DMS 273 treated with DMSO at 0.1 percent for 48 hours (cell line): Measurements from ENCODE around the gene FLNA.
"Not testable (repeated sequence)": the region's sequence is repeated elsewhere in the genome, so short reads cannot be mapped to it uniquely, and the experiment has no call there.

Source experiments
- DNase-seq: peaks from one replicate; lab custom pipeline; 2025; lab: John Stamatoyannopoulos, UW

FLNA gene

GRCh38 chrX:154359362-154360154 is 14.9 kb downstream of the FLNA start:
- DNase-seq, result no peak

DNA sequence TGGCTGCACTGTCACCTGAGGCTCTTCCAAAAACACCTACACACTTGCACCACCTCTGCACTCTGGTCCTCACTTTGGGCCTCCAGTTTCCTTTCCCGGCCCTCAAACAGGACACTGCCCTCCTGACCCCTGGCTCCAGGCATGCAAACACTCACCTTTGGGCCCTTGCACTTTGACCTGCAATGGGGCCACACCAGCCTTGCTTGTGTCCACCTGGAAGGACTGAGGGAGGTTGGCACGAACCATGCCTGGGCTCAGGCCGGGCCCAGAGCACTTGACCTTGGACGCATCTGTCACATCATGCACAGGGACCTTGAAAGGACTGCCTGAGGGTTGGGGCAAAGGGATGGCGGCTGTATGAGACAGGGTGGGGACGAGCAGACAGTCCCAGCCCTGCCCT is 15.6 kb downstream of the FLNA start:
- DNase-seq, result no peak

GRCh38 chrX:154358011-154358410 is 16.4 kb downstream of the FLNA start:
- DNase-seq, result no peak

GRCh38 chrX:154357205-154357604 is 17.2 kb downstream of the FLNA start:
- DNase-seq, result no peak

DNA sequence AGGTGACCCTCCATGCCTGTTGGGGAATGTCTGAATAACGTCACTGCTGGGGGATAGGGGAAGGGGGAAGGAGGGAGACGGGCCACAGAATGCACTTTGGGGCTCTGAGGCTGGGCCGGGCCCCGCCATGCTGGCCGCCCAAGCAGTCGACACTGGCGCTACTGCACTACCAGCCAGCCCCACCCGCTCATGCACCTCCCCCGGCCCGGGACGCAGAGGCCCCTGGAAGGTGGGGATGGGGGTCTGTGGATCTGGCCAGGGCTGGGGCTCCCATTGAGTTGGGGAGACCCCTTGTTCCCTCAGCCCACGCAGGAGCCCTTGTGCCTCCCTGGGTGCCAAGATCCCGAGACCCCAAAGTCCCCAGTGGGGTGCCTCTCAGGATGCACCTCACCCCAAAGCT is 17.8 kb downstream of the FLNA start:
- no peak for DNase-seq

DNA sequence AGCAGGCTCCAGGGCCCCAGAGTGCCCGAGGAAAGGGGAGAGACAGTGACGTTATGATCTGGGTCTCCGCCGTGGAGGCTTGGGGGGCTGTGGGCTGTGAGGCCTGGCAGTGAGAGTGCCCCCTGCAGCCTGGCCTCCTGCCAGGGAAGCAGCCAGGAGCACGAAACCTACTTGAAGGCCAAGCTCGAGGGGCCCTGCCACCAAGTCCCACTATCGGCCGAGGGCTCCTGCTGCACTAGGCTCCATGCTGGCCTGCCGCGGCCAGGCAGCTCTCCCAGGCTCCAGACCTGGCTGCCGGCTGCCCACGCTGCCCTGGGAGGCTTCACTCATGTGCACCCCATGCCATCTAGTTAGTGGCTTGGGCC is 18.7 kb downstream of the FLNA start:
- no peak for DNase-seq

DNA sequence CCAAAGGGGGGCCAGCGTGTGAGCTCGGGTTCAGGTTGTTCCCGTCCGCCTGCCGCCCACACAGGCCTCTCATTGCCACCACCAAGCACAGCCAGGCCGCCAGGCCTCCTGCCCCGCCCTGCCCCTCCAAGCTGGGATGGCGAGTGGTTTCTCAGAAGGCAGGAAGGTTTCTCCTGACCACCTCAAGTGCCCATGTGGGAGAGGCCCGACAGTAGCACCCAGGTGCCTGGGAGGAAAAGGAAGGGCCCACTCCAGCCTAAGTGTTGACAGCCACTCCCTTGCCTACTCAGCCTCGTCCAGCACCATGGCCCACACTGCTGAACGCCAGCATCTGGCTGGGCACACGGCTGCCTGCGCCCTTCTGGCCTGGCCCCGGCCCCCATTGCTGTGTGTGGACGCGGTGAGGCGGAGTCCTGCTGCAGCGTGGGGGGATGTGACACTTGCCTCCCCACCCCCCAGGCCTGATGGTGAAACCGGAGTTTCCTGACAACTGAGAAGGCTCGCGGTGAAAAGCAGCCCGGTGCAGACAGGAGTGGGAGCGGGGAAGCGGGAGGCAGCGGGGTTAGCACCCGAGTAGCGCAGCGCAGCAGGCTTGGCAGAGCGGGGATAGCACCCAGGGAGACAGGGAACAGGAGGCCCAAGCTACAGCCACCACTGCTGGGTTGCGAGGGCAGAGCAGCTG is 19.2 kb downstream of the FLNA start:
- no peak for DNase-seq

- DNase-seq, result no peak
Observed at GRCh38 chrX:154354516-154354915, 19.9 kb downstream of the FLNA start.

- no peak for DNase-seq
Observed at GRCh38 chrX:154354013-154354412, 20.4 kb downstream of the FLNA start.

DNA sequence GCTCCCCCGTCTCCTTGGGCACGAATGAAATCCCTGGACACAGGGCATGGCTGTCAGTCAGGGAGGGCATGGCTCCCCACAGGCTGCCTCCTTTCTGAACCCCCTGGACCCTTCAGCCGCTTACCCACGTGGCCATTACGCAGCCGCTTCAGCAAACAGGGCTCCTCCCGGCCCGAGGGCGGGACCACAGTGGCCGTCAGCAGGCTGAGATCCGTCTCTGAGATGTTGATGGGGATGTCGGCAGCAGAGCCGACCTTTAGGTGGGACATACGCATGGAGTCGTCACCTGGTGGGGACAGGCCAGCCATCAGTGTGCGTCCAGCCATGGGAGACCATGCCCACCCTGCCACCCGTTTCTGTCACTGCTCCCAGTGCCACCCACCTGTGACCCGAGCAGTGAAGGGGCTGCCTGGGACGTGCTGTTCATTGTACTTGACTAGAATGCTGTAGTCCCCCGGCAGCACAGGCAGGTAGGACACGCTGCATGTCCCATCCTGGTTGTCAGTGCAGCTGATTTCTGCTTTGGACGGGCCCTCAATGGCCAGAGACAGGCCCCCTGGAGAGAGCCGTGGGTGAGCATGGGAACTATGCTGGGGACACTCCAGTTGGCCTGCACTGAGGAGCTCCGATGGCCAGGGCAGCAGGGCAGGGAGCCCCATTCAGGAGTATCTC is 21.1 kb downstream of the FLNA start:
- DNase-seq, result no peak

DNA sequence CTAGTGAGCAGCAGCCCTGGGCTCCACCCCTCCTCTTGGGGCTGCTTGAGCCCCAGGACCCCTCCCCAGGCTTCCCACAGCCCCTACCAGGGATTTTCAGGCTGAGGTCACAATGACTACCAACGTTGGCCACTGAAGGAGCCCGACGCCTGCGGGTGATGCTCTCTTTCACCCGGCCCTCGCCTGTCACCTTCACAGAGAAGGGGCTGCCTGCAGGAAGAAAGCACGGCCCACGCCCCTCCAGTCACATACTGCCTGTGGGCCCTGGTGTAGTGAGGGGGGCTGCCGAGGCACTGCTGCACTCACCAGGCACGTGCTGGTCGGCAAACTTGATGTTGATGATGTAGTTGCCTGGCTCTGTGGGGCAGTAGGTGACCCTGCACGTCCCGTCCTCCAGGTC is 22.0 kb downstream of the FLNA start:
- DNase-seq, result no peak

DNA sequence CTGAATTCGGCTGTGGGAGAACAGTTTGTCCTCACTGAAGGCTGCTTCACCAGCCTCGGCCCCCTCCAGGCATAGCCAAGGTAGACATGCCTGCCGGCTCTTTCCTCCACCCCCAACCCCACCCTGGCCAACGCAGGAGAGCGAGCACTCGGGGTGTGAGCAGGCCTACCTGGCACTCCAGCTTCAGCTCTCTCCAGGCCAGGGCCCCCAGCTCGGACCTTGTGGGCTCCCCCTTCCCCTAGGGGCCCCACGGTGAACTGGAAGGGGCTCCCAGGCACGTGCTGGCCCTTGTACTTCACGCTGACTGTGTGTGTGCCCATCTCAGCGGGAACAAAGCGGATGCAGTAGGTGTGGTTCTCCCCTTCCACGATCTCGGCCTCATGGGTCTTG is 22.4 kb downstream of the FLNA start:
- DNase-seq, result no peak

DNA sequence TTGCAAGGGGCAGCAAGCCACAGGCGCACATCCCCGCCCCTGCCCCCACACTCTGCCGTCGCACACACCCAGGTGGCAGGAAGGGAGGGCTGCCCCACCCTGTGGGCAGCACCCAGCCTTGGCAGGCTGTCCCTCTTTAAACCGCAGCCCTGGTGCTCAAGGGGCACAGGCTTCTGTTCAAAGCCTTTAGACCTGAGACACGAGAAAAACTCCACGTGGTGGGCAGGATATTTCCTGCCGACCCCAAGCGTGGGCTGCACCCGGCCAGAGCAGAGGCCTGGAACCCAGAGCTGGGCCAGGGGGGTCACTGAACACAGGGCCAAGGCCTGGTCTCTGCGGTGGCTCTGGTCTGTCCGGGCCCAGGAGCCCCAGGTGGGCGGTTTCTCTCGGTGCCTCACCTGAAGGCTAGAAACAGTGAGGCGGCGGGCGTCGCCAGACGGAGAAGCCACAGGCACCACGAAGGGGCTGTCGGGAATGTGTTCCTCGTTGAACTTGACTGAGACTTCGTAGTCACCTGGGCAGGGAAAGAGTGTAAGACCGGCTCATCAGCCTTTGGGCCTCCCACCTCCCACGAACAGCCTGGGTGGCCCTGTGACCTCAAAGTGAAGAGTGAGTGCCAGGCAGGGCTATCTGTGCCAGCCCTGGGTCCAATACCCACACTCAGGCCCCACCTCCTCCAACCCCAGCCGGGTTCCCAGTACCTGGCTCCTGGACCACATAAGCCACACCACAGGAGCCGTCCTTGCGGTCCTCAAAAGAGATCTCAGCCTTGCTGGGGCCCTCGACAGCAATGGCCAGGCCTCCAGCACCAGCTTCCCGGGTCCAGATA is 23.0 kb downstream of the FLNA start:
- no peak for DNase-seq

DNA sequence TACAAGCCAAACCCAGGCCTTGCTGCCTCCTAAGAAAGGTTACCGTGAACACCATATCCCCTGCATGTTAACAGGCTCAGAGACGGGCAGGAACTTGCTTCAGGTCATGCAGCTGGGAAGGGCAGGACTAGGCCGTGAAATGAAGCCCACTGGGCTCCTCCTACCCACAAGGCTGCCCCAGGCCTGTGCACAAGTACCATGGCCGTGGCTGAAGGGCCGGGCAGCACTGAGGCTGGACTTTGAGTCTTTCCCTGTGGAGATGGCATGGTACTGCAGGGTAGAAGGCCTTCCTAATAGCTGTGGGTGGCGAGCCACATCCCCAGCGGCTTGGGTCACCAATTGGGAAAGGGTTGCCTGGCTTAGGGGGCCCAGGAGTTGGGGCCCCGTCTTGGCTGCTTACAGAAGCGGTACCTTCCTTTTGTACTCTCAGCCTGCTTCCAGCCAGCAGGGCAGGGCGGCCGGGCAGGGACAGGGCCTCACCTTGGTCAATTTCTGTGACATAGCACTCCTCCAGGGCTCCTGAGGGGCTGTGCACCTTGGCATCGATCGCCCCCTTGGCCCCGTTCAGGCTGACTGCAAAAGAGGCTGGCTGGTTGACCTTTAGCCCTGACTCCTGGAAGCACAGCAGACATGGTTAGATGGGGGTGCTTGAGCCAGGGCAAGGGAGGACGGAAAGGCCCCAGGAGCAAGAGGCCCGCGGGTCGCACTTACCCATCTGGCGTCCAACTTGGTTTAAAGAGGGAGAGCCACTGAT is 23.8 kb downstream of the FLNA start:
- no peak for DNase-seq

GRCh38 chrX:154349979-154350378 is 24.5 kb downstream of the FLNA start:
- no peak for DNase-seq

- no peak for DNase-seq
Observed at GRCh38 chrX:154349359-154349935, 25.0 kb downstream of the FLNA start.

- DNase-seq, result no peak
Observed at GRCh38 chrX:154348646-154349358, 25.6 kb downstream of the FLNA start.

GRCh38 chrX:154348114-154348531 is 26.3 kb downstream of the FLNA start:
- DNase-seq, result no peak

- DNase-seq, result not testable (repeated sequence)
Observed at GRCh38 chrX:154343620-154344019, 30.8 kb downstream of the FLNA start.

DNA sequence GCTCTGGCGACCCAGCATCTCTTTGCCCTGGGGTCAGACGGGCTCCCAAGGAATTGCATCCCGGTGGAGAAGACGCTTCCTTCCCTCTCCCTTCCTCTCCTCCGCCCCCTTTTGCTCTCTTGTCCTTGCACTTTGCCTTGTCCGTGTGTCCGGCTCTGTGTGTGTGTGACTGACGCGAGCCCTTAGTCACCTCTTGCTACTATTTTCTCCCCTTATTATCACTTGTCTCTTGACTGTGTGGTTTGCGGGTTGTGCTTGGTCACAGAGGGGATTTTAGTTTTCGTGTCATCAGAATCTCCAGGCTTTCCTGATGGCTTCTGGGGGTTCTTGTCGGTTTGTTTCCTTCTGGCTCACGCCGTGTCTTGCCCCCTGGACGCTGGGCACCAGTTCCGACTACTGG is 31.4 kb downstream of the FLNA start:
- not testable (repeated sequence) for DNase-seq
